Measurements from ENCODE around the gene FXYD4.
A peak's percentile ranks its signal among the peaks of the same experiment; 100 is the strongest.
"Not testable (repeated sequence)": the region's sequence is repeated elsewhere in the genome, so short reads cannot be mapped to it uniquely, and the experiment has no call there.

FXYD4 gene, protein sequence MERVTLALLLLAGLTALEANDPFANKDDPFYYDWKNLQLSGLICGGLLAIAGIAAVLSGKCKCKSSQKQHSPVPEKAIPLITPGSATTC
- 0 to 0.66 (median 0) reads per million in 17 experiments for total RNA-seq

DNA sequence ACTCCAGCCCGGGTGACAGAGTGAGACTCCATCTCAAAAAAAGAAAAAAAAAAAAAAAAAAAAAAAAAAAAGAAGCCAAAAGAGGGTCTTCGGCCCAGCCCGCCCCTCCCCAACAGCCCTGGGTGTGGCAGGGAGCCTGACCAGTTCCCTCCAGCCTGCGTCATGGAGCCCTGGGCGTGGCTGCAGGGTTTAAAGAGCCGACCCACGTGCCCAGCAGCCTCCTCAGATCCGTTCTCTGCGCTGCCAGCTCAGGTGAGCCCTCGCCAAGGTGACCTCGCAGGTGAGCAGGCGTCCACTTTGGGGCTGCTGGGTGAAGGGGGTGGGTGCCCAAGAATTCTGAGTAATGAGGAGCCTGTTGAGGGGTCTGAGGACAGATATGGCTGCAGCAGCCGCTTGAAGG lies at the start of gene FXYD4:
Gene FXYD4 (plus strand): TSS at position 219 of the 400 bp plus-strand sequence. CDS start 2,111 bp downstream, outside the sequence.
- no peak for DNase-seq

DNA sequence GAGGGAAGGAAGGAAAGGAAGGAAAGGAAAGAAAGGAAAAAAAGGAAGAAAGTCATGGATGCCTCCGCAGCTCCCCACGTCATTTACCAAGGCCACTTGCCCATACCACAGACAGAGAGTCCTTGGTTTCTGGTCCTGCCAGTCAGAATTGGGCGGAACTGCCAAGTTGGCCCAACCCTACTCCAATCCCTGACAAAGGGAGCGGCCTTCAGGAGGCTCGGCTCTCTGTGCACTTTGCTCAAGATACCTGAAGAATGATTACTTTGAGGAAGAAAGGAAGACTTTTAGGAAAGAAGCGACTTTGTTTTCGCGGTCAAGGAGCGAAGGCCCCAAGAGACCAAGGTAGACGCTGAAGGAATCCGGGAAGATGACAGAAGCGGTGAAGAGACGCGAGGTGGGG lies 49.1 kb upstream of the FXYD4 start:
- no peak for DNase-seq

DNA sequence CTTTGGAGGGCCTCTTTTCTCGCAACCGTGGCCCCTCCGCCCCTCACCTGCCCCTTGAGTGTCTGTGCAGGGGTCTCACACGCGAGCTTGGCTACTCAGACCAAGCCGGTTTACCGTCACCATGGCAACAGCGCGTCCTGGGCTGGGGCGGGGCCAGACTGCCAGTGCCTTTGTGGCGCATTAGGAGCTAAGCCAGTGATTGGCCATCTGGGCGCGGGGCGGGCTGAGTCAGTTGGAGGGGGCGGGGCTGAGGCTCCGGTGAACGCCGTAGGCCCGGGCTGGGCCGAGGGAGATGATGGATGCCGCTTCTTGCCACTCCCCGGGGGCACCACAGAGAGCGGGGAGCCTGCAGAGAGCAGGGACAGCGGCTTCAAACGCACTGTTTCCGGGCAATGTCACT lies 48.7 kb upstream of the FXYD4 start:
- peak; percentile 55 to 78 (median 68) for DNase-seq

DNA sequence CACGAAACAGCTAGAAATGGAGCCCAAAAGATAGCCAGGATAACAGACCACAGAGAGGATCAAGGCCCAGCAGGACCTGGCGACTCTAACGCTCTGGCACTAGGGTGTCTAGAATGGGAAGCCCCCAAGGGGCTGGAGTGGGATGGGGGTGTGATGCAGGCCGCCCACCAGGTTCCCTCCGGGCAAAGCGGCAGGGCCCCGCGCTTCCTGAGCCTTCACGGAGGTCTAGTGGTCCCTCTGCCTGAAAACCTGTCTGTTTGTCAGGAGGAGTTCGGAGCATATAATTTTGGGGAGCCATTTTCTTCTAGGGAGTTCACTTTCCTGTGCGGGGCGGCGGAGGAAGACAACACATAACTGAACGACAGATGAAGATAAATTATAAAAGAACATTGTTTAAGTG lies 48.2 kb upstream of the FXYD4 start:
- DNase-seq: no peak

DNA sequence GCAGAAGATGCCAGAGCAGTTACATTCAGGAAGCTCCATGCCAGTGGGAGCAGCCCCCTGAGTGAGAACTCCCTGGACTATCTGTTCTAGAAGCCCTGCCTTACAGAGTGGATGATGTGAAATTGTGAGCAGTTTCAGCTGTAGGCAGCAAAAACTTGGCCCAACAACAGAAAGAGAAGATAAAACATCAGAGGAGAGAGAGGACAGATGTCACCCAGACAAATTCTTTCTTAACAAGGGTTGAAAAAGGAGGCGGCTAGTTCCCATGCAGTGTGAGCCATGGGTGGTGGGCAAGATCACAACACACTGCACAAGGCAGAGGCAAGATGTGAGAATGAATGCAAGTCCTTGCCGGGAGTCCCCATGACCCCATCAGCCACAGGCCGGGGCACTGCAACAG lies 46.6 kb upstream of the FXYD4 start:
- no peak for DNase-seq

DNA sequence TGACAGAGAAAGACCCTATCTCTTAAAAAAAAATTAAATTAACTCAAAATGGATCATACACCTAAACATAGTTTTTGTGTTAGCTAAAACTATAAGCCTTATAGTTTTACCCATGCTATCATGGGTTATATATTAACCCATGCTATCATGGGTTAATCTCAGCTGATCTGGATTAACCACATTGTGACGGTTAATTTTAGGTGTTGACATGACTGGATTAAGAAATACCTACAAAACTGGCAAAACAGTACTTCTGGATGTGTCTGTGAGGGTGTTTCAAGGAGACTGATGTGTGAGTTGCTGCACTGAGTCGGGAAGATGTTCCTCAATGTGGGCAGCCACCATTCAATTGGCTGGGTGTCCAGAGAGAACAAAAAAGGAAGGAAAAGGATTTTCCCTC lies 44.3 kb upstream of the FXYD4 start:
- peak in 1 of 4 experiments; percentile 9 for DNase-seq

DNA sequence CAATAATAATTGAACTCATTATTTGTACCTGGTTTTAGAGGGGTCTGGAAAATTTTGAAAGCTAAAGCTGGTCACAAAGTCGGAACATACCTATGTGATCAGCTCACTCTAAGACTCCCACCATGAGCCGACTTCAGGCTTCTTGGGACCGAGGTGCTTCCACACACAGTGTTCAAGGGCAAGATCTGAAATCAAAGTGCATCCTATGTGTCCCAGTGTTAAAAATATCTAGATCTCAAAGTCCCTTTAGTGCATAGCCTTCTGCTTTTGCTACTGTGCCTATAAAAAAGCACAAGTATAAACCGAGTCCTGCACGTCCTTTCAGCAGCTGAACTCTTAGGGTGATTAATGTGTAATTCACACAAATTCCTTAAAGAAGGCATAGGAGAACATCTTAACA lies 43.5 kb upstream of the FXYD4 start:
- no peak for DNase-seq

DNA sequence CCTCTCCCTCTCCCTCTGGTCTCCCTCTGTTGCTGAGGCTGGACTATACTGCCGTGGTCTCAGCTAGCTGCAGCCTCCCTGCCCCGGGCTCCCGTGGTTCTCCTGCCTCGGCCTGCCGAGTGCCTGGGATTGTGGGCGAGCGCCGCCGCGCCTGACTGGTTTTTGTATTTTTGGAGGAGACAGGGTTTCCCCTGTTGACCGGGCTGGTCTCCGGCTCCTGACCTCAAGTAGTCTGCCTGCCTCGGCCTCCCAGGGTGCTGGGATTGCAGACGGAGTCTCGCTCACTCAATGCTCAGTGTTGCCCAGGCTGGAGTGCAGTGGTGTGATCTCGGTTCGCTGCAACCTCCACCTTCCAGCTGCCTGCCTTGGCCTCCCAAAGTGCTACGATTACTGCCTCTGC lies 42.6 kb upstream of the FXYD4 start:
- not testable (repeated sequence) for DNase-seq

DNA sequence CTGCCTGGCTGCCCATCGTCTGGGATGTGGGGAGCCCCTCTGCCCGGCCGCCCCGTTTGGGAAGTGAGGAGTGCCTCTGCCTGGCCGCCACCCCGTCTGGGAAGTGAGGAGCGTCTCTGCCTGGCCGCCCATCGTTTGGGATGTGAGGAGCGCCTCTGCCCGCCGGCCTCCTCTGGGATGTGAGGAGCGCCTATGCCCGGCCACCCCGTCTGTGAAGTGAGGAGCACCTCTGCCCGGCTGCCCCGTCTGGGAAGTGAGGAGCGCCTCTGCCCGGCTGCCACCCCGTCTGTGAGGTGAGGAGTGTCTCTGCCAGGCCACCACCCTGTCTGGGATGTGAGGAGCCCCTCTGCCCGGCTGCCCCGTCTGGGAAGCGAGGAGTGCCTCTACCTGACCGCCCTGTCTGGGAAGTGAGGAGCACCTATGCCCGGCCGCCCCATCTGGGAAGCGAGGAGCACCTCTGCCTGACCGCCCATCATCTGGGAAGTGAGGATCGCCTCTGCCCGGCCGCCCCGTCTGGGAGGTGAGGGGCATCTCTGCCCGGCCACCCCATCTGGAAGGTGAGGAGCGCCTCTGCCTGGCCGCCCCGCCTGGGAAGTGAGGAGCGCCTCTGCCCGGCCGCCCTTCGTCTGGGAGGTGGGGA lies 42.1 kb upstream of the FXYD4 start:
- not testable (repeated sequence) for DNase-seq

DNA sequence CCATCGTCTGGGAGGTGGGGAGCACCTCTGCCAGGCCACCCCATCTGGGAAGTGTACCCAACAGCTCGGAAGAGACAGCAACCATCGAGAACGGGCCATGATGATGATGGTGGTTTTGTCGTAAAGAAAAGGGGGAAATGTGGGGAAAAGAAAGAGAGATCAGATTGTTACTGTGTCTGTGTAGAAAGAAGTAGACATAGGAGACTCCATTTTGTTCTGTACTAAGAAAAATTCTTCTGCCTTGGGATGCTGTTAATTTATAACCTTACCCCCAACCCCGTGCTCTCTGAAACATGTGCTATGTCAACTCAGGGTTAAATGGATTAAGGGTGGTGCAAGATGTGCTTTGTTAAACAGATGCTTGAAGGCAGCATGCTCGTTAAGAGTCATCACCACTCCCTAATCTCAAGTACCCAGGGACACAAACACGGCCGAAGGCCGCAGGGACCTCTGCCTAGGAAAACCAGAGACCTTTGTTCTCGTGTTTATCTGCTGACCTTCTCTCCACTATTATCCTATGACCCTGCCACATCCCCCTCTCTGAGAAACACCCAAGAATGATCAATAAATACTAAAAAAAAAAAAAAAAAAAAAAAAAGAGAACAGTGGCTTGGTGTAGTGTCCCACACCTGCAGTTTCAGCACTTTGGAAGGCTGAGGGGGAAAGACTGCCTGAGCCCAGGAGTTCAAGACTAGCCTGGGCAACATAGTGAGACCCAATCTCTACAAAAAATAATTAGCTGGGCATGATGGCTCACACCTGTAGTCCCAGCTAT lies 41.2 kb upstream of the FXYD4 start:
- not testable (repeated sequence) for DNase-seq

DNA sequence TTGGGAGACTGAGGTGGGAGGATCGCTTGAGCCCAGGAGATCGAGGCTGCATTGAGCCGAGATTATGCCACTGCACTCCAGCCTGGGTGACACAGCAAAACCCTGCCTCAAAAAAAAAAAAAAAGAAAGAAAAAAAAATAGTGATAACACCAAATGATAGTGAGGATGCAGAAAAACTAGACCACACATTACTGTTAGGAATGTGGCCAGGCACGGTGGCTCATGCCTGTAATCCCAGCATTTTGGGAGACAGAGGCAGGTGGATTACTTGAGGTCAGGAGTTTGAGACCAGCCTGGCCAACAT lies 40.7 kb upstream of the FXYD4 start:
- not testable (repeated sequence) for DNase-seq

DNA sequence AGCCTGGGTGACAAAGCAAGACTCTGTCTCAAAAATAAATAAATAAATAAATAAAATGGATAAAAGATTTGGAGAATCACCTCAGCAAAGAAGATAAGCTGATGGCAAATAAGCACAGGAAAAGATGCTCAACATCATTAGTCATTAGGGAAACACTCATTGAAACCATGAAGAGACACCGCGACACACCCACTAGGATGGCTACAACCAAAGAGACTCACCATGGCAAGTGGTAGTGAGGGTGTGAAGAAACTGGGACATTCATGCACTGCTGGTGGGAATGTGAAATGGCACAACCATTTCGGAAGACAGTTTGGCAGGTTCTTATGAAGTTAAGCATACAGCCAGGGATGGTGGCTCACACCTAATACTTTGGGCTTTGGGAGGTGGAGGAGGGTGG lies 37.8 kb upstream of the FXYD4 start:
- DNase-seq: no peak

DNA sequence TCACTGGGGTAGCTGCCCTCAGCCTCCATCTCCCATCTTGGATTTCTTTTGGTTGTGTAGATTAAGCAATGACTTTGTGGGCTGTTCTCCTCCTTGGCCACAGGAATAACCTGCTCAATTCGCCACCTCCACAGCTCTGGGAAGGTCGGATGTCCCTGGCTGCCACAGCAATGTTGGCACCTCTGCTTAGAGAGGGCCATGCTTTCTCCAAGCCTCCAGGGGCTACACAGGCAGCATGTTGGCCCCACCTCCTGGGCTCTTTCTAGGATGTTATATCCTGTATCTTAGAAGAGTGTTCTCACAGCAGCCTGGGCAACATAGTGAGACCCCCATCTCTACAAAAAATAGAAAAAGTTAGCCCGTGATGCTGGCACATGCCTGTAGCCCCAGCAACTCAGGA lies 35.4 kb upstream of the FXYD4 start:
- no peak for DNase-seq

DNA sequence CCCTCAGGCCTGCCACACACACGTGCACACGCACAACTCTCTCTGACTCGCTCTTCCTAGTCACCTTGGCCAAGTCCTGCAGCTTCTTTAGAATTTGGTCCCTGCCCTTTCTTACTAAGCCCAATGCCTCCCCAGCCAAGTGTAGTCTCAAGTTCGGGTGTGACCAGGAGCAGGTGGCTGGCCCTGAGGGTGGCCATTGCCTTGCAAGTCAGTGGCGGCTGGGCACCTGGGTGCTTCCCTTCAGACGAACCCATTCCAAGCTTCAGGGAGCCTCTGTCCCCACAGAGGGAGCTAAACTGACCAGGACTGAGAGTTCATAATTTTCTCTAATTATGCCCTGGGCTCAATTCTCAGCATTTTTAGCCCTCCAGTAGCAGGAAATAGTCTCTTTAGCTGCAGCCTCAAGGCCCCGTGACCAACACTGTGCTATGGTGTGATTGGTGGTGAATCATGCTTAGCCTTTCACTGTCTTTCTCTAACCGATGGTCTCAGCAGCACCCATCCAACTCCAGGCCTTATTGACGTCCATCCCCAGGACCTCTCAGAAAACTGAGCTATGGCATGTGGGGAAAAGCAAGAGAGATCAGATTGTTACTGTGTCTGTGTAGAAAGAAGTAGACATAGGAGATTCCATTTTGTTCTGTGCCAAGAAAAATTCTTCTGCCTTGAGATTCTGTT lies 34.7 kb upstream of the FXYD4 start:
- DNase-seq: peak in 1 of 4 experiments; percentile 23

DNA sequence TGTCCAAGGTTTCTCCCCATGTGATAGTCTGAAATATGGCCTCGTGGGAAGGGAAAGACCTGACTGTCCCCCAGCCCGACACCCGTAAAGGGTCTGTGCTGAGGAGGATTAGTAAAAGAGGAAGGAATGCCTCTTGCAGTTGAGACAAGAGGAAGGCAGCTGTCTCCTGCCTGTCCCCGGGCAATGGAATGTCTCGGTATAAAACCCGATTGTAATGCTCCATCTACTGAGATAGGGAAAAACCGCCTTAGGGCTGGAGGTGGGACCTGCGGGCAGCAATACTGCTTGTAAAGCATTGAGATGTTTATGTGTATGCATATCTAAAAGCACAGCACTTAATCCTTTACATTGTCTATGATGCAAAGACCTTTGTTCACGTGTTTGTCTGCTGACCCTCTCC lies 33.9 kb upstream of the FXYD4 start:
- peak in 1 of 4 experiments; percentile 31 for DNase-seq

DNA sequence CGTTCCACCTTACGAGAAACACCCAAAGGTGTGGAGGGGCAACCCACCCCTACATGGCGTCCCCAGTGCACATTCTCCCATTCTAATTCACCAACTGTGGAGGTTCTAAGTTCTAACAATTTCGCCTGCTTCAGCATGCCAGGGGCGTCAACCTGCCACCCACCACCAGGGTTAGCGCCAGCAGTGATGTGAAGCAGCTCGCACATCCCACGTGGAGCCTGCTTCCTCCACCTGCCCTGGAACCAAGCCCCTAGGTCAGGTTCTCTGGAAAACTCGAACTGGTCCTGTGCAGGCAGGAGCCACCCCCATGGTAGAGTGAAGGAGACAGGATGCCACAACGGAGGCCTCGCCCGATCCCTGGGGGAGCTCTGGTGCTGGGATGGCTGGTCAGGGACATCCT lies 33.3 kb upstream of the FXYD4 start:
- no peak for DNase-seq

DNA sequence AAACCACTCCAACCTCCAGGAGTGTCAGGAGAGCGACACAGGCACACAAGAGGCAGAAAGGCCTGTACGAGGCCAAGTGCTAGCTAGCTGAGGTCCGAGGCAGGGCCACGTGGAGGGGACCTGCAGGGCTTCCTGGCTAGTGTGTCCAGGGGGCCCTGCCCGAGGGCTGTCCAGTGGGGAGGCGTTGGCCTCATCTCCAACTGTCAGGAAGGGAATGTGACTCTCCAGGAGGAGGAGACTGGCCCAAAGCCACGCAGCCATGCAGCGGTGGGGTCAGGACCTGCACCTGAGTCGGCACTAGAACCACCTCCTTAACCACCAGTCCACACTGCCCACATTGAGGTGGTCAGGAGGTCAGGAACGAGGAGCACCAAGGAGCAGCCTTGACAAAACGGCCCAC lies 32.3 kb upstream of the FXYD4 start:
- DNase-seq: no peak

DNA sequence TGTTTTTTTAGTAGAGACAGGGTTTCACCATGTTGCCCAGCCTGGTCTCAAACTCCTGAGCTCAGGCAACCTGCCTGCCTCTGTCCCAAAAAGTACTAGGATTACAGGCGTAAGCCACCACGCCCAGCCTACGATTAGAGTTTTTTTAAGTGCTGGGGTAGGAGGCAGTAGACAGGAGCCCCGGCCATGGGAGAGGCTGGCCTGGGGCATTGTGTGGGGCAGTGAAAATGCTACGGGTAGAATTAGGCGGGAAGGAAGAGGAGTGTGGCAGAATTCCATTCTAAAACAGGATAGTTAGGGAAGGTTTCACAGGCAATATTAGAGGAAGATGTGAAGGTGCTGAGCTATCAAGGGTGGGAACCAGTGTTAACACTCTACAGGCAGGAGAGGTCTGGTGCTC lies 31.3 kb upstream of the FXYD4 start:
- DNase-seq: no peak

DNA sequence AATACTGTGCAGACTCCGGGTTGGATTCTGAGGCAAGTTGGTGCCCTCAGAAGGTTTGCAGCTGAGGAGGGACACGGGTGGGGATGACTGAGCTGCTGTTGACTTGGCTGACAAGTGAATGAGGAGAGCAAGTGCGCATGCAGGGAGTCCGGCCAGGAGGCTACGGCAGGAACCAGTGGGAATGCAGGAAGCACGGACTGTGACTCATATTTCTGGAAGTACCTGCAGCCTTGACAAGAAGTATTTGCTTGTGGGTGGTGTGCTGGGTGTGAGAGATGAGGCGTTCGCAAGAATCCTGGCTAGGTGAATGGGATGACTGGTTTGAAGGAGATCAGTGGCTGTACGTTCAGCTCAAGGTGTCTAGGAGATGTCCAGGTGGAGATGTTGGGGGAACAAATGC lies 30.8 kb upstream of the FXYD4 start:
- DNase-seq: no peak

DNA sequence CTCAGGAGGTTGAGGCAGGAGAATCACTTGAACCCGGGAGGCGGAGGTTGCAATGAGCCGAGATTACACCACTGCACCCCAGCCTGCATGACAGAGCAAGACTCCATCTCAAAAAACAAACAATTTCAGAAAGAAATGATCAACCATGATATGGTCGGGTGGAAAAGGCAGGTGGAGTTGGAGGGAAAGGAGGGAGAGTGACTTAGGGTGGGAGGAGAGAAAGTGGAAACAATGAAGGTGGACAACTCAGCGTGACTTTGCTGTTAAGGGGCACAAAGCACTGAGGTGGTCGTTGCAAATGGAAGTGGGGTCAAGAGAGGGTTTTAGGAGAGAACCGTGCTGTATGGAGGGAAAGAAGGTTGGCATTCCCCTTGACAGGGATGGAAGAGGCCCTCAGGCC lies 30.0 kb upstream of the FXYD4 start:
- no peak for DNase-seq

DNA sequence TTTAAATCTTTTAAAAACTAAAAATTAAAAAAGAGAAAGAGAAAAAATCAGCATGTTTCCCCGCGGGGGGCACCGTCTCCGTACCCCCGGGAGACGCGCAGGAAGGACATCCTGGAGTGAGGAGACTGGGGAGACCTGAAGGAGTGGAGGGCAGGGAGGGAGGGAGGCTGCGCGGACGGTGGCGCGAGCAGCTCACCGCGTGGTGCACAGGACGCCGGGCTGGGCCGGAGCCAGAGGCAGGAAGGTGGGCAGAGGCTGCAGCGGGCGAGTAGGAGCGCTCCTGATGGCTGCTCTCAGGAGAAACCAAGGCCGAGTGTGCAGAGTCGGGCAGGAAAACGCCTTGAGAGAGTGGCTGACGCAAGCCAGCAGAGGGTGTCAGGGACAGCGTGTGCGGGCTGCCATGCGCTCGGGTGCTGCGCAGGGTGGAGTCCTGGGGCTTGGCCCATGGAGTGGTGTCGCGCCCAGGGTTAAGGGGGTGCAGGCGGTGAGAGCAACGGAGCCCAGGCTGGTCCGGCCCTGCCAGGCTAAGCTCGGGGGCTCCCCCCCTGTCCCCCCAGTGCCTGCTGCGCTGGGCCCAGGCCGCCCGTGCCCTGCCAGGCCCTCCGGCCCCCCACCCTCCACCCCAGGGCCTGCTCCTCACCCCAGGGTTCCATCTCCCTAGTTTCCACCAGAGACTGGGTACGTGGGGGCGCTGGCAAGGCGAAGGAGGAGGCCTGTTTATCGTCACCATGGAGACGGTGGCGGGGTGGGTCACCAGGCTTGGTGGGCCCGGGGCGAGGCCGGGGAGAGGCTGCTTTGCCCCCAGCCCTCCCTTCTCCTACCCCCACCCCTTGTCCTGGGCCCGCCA lies 28.9 kb upstream of the FXYD4 start:
- DNase-seq: no peak

DNA sequence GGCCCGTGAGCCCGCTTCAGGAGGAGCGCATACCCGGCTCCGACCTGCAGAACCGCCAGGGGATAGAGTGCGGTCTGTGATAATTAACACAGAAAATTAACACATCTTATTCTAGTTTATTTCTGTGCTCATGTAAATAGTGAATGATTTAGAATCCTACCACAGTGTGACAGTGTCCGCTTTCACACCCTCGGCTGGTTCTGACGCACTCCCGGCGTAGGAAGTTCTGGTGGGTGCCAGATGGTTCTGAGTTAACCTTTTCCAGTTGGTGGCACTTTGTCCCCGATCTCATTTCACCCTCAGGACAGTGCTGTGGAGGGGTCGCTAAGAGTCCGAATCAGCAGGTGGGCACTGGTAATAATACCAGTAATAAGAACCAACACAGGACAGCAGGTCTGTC lies 28.3 kb upstream of the FXYD4 start:
- no peak for DNase-seq

DNA sequence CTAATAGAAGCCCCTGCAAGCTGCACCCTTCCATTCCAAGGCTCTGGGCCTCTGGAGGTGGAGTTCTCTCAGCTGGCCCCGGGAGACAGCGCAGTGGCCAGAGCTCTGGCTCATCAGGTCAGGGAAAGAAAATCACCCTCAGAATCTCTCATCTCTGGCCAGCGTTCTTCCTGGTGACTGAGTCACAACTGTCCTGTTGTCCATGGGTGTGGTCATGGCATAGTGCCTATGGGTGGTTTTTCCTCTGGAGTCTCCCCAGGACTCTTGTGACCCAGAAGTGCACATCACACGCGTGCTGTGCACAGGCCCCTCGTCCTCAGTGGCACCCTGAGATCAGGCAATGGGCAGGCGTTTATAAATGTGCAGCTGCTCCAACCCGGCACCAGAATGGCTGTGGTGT lies 27.4 kb upstream of the FXYD4 start:
- no peak for DNase-seq
